GM18907 (cell line): ENCODE data around the gene PHLDA2.
A peak's percentile ranks its signal among the peaks of the same experiment; 100 is the strongest.
"Not testable (repeated sequence)": the region's sequence is repeated elsewhere in the genome, so short reads cannot be mapped to it uniquely, and the experiment has no call there.

Source experiments
- ATAC-seq: cut with Tn5 transposase; IDR thresholded peaks from one replicate; pipeline ENCODE4 v1.9.1; 2021; ENCODE audit warnings: mild to moderate bottlenecking, moderate library complexity; ENCODE audit not compliant: unreplicated experiment

PHLDA2 gene

DNA sequence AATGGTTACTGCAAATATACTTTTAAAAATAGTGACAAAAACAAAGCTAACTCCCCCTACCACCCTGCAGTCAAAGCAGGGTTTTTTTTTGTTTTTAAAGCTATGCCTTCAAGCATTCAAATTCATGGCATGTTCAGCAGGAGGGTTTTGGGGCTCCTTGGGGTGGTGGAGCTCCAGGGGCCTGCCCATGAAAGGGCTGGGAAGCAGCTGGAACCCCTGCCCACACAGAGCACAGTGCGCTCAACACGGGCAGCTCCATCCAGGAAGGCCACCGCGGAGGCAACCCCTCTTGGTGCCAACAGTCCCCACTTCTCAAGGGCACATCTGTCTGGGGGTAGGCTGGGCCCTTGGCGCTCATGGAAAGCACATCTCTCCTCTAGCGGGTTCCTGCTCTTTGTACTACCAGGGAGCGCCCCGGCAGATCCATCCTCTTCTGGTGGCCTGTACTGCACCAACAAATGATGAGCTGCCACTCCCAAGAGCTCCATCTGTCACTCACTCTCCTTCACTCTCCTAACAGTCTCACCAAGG, 16.6 kb upstream of the PHLDA2 start:
- no peak for ATAC-seq

- ATAC-seq = no peak
Measured at GRCh38 chr11:2945031-2945756, 16.0 kb upstream of the PHLDA2 start.

GRCh38 chr11:2944530-2944929, 15.3 kb upstream of the PHLDA2 start:
- no peak for ATAC-seq

DNA sequence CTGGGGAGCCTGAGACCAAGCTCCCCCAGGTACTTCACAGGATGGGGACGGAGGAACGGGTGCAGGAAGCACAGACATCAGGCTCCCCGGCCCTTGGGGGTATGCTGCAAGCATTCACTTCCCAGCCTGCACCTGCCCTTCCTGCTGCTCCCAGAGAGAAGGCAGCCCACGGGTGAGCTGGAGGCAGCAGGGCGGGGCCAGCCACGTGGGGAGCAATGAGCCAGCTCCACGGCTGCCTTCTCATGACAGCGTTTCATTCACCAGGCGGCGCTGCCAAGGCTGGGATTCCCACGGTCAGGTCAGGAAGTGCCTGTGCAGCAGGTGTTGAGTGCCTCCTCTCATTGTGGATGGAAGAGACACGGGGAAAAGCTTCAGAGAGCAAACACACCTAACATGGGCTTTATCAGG, 14.5 kb upstream of the PHLDA2 start:
- ATAC-seq = no peak

DNA sequence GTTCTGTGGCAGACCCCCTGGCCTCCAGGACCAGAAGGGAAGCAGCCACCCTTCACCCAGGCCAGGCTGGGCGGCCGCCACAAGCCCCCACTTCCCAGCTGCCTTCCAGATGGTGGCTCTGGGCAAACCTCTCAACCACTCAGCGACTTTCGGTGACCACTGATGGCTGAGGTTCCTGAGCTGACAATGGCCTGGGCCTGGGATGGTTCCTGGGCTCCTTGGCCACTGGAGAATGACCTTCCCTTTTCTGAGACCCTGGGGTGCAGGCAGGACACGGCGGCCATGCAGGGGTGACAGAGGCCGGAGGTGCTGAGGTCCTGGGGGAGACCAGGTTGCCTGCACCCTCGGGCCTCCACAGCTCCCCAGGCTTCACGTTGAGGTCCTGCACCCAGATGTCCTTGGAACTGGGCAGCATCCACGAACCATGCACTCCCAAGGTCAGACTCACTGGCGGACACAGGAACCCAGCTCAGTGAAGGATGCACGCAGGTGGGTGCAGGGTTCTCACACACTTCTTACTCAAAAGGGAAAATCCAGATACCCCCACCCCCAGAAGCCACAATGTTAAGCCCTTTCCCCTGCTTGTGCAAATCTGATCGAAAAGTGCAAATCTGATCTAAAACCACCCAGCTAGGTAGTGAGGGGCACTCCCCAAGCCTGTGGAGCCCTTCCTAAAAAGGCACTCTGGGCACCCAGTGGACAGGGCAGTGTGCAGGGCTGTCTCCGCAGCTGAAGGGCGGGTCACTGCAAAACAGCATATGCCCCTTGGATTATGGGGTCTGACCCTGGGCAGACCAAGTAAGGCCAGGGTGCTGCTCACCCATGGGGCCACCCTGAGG, 13.9 kb upstream of the PHLDA2 start:
- no peak for ATAC-seq

- ATAC-seq = no peak
Measured at GRCh38 chr11:2942447-2942846, 13.2 kb upstream of the PHLDA2 start.

- no peak for ATAC-seq
Measured at GRCh38 chr11:2940921-2941821, 12.0 kb upstream of the PHLDA2 start.

DNA sequence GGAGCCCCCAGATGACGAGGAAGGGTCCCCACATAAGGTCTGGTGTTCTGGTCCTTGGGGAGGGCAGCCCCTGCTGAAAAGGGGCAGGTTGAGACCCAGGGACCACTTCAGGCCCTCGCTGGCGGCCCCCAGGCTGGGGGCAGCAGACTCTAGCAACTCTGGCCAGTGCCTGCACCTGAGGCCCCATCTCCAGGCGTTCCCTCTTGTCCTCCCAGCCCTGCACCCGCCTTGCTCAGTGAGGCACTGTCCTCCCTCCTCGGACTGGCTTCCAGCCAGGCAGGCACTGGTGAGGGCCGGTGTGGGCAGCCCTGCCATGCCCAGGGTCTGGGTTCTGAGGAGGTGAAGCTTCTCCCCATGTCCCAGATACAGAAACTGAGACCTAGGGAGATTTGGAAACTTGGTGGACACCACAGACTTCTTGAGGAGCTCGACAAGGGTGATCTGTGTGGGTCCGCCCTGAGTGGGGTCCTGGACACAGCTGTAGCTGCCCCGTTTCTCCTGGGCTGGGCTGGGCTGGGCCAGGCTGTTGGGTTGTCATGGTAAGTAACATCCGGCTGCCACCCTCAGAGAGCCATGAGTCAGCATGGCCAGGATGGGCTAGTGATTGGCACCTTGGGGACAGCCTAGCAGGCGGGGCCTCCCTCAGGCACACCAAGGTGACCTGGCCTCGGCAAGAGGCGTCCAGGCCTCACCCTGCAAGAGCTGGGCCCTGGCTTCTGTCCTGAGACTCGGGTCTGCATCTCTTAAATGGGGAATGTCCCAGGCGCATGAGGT, 11.1 kb upstream of the PHLDA2 start:
- ATAC-seq = no peak

GRCh38 chr11:2938458-2939418, 9.5 kb upstream of the PHLDA2 start:
- ATAC-seq = not testable (repeated sequence)

DNA sequence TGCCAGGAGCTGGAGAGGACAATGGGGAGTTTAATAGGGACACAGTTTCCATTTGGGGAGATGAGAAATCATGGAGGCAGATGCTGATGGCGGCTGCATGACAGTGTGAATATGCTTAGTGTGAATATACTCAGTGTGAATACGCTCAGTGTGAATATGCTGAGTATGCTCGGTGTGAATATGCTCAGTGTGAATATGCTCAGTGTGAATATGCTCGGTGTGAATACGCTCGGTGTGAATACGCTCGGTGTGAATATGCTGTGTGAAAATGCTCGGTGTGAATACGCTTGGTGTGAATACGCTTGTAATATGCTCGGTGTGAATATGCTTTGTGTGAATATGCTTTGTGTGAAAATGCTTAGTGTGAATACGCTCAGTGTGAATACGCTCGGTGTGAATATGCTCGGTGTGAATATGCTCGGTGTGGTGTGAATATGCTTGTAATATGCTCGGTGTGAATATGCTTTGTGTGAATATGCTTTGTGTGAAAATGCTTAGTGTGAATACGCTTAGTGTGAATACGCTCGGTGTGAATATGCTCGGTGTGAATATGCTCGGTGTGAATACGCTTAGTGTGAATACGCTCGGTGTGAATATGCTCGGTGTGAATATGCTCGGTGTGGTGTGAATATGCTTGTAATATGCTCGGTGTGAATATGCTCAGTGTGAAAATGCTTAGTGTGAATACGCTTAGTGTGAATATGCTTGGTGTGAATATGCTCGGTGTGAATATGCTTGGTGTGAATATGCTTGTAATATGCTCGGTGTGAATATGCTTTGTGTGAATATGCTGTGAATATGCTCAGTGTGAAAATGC, 8.6 kb upstream of the PHLDA2 start:
- not testable (repeated sequence) for ATAC-seq

- ATAC-seq = no peak
Measured at GRCh38 chr11:2934611-2935239, 5.5 kb upstream of the PHLDA2 start.

- ATAC-seq = no peak
Measured at GRCh38 chr11:2934021-2934550, 4.9 kb upstream of the PHLDA2 start.

GRCh38 chr11:2933375-2934020, 4.3 kb upstream of the PHLDA2 start:
- peak; percentile 59 for ATAC-seq

- no peak for ATAC-seq
Measured at GRCh38 chr11:2932850-2933251, 3.6 kb upstream of the PHLDA2 start.

- no peak for ATAC-seq
Measured at GRCh38 chr11:2931771-2932738, 2.8 kb upstream of the PHLDA2 start.

- no peak for ATAC-seq
Measured at GRCh38 chr11:2931420-2931746, 2.2 kb upstream of the PHLDA2 start.
